Measurements from ENCODE around the gene NRG2.

GRCh38 chr5:140010798-140011197, 32.3 kb downstream of the NRG2 start:
- no peak for TF ChIP-seq CTCF (IDR thresholded peaks at IDR 0.05)
- TF ChIP-seq POLR2A (IDR thresholded peaks at IDR 0.05): no peak
